Gastroesophageal sphincter (tissue), 4 donors: ENCODE results near the gene IMMP2L. TPM values are rescaled to one million over a fixed set of nuclear protein-coding genes. Genes with fewer than 3 reads are reported as not detected.

Experiments used
- ATAC-seq: fragments of 150-250 bp; one replicate; pipeline ENCODE4 v1.9.1; 2016; ENCODE audit warnings: mild to moderate bottlenecking, moderate library complexity
- H3K27ac ChIP-seq, 4 donors: fragments of 200-600 bp; sonication (generic) in 3 of 4; 1 replicate in 3 of 4; 2 replicates in 1 of 4; pipeline ENCODE4 v1.5.1; 2016 to 2019
- H3K27me3 ChIP-seq: fragments of 200-600 bp; sonication (generic); one replicate; pipeline ENCODE4 v1.5.1; 2019
- H3K36me3 ChIP-seq, 2 donors: fragments of 200-600 bp; sonication (generic); one replicate each; pipeline ENCODE4 v1.5.1; 2019; ENCODE audit warnings: control low read depth in 1 of 2
- H3K4me1 ChIP-seq, 3 donors: fragments of 200-600 bp; sonication (generic); 1 replicate in 2 of 3; 2 replicates in 1 of 3; pipeline ENCODE4 v1.5.1; 2016 to 2019; ENCODE audit warnings: control low read depth in 2 of 3
- H3K4me3 ChIP-seq, 2 donors: fragments of 200-600 bp; sonication (generic); one replicate each; pipeline ENCODE4 v1.5.1; 2019; ENCODE audit warnings: mild to moderate bottlenecking in 1 of 2, moderate library complexity in 1 of 2
- H3K9me3 ChIP-seq, 3 donors: fragments of 200-600 bp; sonication (generic); one replicate each; pipeline ENCODE4 v1.5.1; 2017 to 2019; ENCODE audit warnings: control low read depth in 2 of 3
- EP300 ChIP-seq: sonication (generic); formaldehyde crosslinking; IDR thresholded peaks from one replicate; pipeline ENCODE4 v1.6.1; 2017; ENCODE audit warnings: antibody characterized with exemption, mild to moderate bottlenecking
- POLR2A ChIP-seq, 2 donors: fragments of 450-650 bp; IDR thresholded peaks; one replicate each; pipeline ENCODE4 v1.6.1; 2017; ENCODE audit warnings: antibody characterized with exemption in 2 of 2, mild to moderate bottlenecking in 2 of 2, moderate library complexity in 1 of 2
- POLR2AphosphoS5 ChIP-seq: sonication (generic); formaldehyde crosslinking; IDR thresholded peaks from one replicate; pipeline ENCODE4 v1.6.1; 2017; ENCODE audit warnings: antibody characterized with exemption
- WGBS, 2 donors: methylation state at CpG; one replicate each; pipeline ENCODE4 v1.1.5; 2018; ENCODE audit warnings: low coverage in 1 of 2; 5-methylcytosine and 5-hydroxymethylcytosine counted together
- total RNA-seq, 4 donors: library from RNA; depleted of rRNA; stranded (reverse); fragments of >200 nt; gene quantifications; one replicate each; pipeline ENCODE4 v1.1.0, GENCODE V29; 2016
- TF ChIP-seq, protein P1 (sequence below), 4 experiments: fragments of 200-600 bp in 2 of 4; fragments of 450-650 bp in 2 of 4; sonication (generic) in 1 of 4; IDR thresholded peaks; one replicate each; pipeline ENCODE4 v1.5.1; 2017 to 2019; ENCODE audit warnings: antibody characterized with exemption in 4 of 4, mild to moderate bottlenecking in 2 of 4, moderate library complexity in 2 of 4

IMMP2L gene
- total RNA-seq, 4 donors from 2014 or later, result 13.6 to 38.5 (median 30.1) TPM

DNA sequence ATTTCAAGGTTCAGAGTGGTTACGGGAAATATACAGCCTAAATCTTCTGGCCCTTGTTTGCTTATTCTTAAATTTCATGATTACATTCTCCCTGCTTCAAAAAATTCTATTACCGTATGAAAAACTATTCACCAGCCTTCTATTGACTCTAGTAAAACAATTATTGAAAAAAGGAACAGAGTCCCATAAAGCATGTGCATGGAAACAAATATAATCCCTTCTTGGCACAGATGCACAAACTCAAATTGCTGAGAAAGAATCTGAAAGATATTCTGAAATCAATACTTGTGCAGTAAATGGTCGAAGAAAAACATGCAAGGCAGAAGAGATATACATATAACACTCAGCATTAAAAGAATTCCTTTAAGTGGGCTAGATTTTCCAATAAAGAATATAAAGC, 387.8 kb downstream of the IMMP2L start:
- H3K36me3 ChIP-seq, result no peaks in the 10 kb centered on the region
- peaks cover 0 to 16% (median 0%) of the 10 kb centered on the region in 3 donors for H3K4me1 ChIP-seq
- H3K27me3 ChIP-seq, result no peaks in the 10 kb centered on the region
- TF ChIP-seq EP300, result no peak
- TF ChIP-seq, protein P1, sequence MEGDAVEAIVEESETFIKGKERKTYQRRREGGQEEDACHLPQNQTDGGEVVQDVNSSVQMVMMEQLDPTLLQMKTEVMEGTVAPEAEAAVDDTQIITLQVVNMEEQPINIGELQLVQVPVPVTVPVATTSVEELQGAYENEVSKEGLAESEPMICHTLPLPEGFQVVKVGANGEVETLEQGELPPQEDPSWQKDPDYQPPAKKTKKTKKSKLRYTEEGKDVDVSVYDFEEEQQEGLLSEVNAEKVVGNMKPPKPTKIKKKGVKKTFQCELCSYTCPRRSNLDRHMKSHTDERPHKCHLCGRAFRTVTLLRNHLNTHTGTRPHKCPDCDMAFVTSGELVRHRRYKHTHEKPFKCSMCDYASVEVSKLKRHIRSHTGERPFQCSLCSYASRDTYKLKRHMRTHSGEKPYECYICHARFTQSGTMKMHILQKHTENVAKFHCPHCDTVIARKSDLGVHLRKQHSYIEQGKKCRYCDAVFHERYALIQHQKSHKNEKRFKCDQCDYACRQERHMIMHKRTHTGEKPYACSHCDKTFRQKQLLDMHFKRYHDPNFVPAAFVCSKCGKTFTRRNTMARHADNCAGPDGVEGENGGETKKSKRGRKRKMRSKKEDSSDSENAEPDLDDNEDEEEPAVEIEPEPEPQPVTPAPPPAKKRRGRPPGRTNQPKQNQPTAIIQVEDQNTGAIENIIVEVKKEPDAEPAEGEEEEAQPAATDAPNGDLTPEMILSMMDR (IDR thresholded peaks at IDR 0.05), result no peak
- no peak for TF ChIP-seq POLR2A (IDR thresholded peaks at IDR 0.05)
- TF ChIP-seq POLR2AphosphoS5, result no peak
- H3K27ac ChIP-seq, result no peak overlapping the region
- no peak overlapping the region for H3K4me3 ChIP-seq
- WGBS, 2 donors, result 54 to 93% methylated on average over 1 to 3 of the region's 3 CpGs
- peaks cover 0 to 5% (median 0%) of the 10 kb centered on the region in 3 donors for H3K9me3 ChIP-seq
- no peak for ATAC-seq

DNA sequence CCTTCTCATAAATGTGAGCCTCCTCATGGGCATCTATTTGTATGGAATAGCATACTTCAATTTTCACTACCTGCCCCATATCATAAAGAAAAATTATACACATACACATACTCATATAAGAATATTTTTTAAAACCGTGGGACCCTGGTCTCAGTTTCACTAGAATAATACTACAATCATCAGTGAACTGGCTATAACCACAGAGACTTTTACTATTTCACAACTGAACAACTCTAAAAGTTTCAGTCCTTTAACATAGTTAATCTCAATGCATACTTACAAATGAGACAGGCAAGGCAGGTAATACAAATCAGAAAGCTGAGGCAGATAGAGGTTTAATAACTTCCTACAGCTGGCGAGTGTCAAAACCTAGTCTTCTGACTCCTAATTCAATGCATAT, 388.3 kb downstream of the IMMP2L start:
- H3K27me3 ChIP-seq, result no peaks in the 10 kb centered on the region
- H3K4me1 ChIP-seq, result peaks cover 0 to 17% (median 0%) of the 10 kb centered on the region in 3 donors
- no peaks in the 10 kb centered on the region for H3K36me3 ChIP-seq
- TF ChIP-seq EP300, result no peak
- no peak for TF ChIP-seq POLR2A (IDR thresholded peaks at IDR 0.05)
- no peak for TF ChIP-seq POLR2AphosphoS5
- no peak for ATAC-seq
- H3K9me3 ChIP-seq, result no peaks in the 10 kb centered on the region
- no peak overlapping the region for H3K4me3 ChIP-seq
- no peak overlapping the region for H3K27ac ChIP-seq
- 88 to 100% methylated on average over 2 of the region's 2 CpGs for WGBS, 2 donors

DNA sequence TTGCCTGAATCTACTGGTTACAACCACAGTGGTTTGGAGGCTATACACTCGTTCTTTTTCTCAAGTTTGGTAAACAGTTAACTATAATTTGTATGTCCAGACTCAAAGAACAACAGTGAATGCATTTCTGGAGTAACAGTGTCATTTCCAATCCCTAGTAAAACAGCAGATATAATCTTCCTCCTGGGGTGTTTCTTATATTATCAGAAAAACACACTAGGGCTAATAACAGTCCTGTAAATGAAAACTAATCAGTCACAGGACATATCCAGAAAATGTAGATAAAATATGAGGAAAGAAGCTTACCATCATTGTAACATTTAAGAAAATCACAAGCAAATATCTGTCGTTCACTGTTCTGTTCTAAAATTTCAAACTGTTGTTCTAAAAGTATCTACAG, 388.8 kb downstream of the IMMP2L start:
- TF ChIP-seq POLR2AphosphoS5 (no peak), POLR2A (IDR thresholded peaks at IDR 0.05) (no peak), EP300 (no peak)
- TF ChIP-seq, protein P1 (IDR thresholded peaks at IDR 0.05), result no peak
- Histone ChIP-seq H3K36me3 (no peaks in the 10 kb centered on the region), H3K9me3 (no peaks in the 10 kb centered on the region), H3K27me3 (no peaks in the 10 kb centered on the region), H3K27ac (no peak overlapping the region), H3K4me3 (no peak overlapping the region), H3K4me1 (peaks cover 0 to 21% (median 0%) of the 10 kb centered on the region in 3 donors)
- no peak for ATAC-seq
- WGBS, 2 donors, result 89 to 92% methylated on average over 2 of the region's 2 CpGs

DNA sequence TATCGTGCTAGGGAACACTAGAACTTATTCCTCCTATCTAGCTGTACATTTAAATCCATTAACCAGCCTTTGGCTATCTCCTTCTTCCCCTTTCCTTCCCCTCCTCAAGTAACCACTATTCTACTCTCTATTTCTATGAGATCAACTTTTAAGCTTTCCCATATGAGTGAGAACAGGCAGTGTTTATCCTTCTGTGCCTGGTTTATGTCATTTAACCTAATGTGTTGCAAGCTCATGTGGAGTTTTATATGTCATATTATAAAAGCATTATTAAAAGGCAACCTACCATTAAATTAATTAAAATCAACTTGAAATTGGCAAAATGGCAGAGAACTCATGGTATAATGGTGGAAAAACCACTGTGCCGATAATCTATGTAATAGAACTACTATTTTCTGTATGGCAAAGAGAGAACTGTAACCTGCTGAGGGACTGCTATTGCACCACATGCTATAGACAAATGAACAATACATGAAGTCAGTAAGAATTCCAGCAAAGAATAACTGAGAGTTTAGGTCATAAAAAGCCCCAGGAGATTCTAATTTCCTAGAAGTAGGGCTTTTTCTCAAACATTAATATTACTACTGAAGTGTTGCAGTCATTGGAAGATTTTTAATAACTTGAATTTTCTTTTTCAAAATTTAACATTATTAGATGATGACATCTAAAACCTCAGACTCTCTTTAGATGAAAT, 389.6 kb downstream of the IMMP2L start:
- no peaks in the 10 kb centered on the region for H3K9me3 ChIP-seq
- H3K4me3 ChIP-seq, result no peak overlapping the region
- no peak for ATAC-seq
- H3K27ac ChIP-seq, result no peak overlapping the region
- no peaks in the 10 kb centered on the region for H3K36me3 ChIP-seq
- H3K27me3 ChIP-seq, result no peaks in the 10 kb centered on the region
- no peak for TF ChIP-seq EP300
- TF ChIP-seq, protein P1 (IDR thresholded peaks at IDR 0.05), result no peak
- no peak for TF ChIP-seq POLR2AphosphoS5
- no peak for TF ChIP-seq POLR2A (IDR thresholded peaks at IDR 0.05)
- 32 to 66% methylated on average over 2 of the region's 2 CpGs for WGBS, 2 donors
- peaks cover 0 to 27% (median 0%) of the 10 kb centered on the region in 3 donors for H3K4me1 ChIP-seq

DNA sequence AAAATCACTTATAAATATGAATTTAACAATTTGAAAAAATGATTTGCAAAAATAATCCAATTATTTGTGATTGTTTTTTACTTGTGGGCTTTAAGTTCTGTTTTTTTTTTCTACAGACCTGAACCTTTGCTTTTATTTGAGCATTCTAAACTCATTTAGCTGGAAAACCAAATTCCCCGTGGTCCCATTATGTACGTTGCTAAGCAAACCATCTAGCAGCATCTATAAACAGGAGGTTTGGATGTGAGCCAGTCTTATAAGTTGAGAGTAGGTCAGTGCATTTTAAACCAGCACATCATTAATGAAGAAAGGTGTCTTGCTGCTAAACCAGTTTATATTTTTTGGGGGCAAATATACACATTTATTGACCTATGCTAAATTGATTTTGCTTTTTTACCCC, 394.1 kb downstream of the IMMP2L start:
- Histone ChIP-seq H3K27me3 (no peaks in the 10 kb centered on the region), H3K9me3 (no peaks in the 10 kb centered on the region), H3K4me1 (peaks cover 0 to 27% (median 0%) of the 10 kb centered on the region in 3 donors), H3K4me3 (no peak overlapping the region), H3K27ac (no peak overlapping the region), H3K36me3 (no peaks in the 10 kb centered on the region)
- ATAC-seq, result no peak
- TF ChIP-seq POLR2AphosphoS5 (no peak), POLR2A (IDR thresholded peaks at IDR 0.05) (no peak), EP300 (no peak)
- TF ChIP-seq, protein P1 (IDR thresholded peaks at IDR 0.05), result no peak
- WGBS, 2 donors, result 14 to 17% methylated on average over 2 of the region's 2 CpGs
